D721Med (cell line): Measurements from ENCODE around the gene CCDC178.

ENCODE experiments used
- DNase-seq: peaks from one replicate; pipeline ENCODE4 v3.0.0; 2011; ENCODE audit warnings: low spot score; ENCODE audit not compliant: insufficient read length
- FAIRE-seq: peaks from 2 replicates; lab custom pipeline; 2011; peaks lifted over from hg19 to GRCh38; lab: Jason Lieb, UNC
- CTCF ChIP-seq: IDR thresholded peaks from 2 replicates; pipeline ENCODE4 v1.5.1; 2012; ENCODE audit warnings: mild to moderate bottlenecking, control low read depth; ENCODE audit not compliant: insufficient read depth; ENCODE audit errors: missing control alignments

The CCDC178 gene

GRCh38 chr18:32893915-32894314 is 546.6 kb downstream of the CCDC178 start:
- DNase-seq (no peak), FAIRE-seq (no peak)
- TF ChIP-seq CTCF = peak; percentile 15

GRCh38 chr18:32891797-32892196 is 548.7 kb downstream of the CCDC178 start:
- DNase-seq = no peak
- peak; percentile 21 for FAIRE-seq
- no peak for TF ChIP-seq CTCF

- TF ChIP-seq CTCF = no peak
- peak; percentile 69 for FAIRE-seq
- no peak for DNase-seq
Measured at GRCh38 chr18:32891130-32891529, 549.4 kb downstream of the CCDC178 start.

- FAIRE-seq = no peak
- no peak for TF ChIP-seq CTCF
- DNase-seq = no peak
Measured at GRCh38 chr18:32889615-32890593, 550.6 kb downstream of the CCDC178 start.

DNA sequence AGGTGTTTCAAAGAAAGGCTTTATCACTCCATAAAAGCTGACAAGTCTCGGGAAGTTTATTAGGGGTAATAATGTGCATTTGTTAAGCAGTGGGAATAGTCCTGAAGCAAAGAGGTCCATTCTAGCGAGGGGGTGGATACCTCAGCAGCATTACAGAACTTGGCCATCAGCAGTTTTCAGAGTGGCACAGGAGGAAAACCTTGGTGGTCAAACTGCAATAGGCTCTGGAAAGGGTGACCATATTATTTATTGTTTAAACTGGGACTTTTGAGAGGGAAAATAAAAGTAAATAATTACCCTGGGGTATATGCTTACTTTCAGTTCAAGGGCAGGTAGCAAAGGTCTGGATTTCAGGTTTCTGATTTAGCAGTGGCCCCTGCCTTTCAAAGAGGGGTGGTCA is 552.2 kb downstream of the CCDC178 start:
- TF ChIP-seq CTCF = no peak
- no peak for FAIRE-seq
- no peak for DNase-seq
